22Rv1 (cell line): ENCODE measurements around the gene UNC93B1.

Experiments used
- H3K27ac ChIP-seq: fragments of 450-650 bp; 2 replicates; pipeline ENCODE4 v1.5.1; 2017
- ZFX ChIP-seq: fragments of 450-650 bp; IDR thresholded peaks from 2 replicates; pipeline ENCODE4 v1.6.1; 2017; ENCODE audit warnings: antibody characterized with exemption, borderline replicate concordance
- TF ChIP-seq, protein P1 (sequence below): fragments of 450-650 bp; IDR thresholded peaks from 2 replicates; pipeline ENCODE4 v1.5.1; 2017; ENCODE audit warnings: mild to moderate bottlenecking

The UNC93B1 gene

DNA sequence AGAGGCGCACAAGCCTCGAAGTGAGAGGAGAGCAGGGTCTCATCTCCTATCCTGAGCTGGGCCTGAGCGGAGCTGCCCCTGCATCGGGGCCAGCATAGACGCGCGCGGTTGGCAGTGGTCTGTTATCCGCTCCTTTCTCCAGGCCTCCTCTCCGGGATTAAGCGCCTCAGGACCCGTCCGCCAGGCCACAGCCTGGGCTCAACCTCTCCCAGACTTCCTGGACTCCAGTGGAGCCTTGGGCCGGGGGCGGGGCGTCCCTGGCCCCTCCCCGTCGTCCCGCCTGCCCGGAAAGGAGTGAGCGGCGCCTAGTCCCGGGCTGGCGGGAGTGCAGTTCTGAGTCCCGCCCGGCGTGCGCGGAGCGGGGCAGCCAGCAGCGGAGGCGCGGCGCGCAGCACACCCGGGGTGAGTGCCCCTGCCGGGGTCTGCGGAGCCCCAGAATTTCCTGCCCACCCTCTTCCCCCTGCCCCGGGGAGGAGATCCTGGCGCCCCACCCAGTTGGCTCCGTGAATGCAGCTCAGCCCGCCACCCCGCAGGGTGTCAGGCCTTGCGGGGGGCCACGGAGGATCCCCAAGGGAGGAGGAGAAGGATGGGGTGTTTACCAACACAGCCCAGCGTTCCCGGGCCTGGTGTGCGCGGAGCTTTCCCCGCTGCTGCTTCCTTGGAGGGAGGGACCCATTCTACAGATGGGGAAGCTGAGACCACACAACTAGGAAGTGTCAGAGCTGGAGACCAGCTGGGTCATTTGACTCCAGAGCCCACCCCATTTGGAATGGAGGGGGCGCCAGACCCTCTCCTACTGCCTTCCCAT is 35.0 kb upstream of the UNC93B1 start, which contains the start of gene TCIRG1:
TSS of gene TCIRG1 (plus strand) at position 308 of the 808 bp plus-strand sequence. CDS start 2,247 bp downstream, outside the sequence.
- no peak for TF ChIP-seq ZFX
- TF ChIP-seq, protein P1, sequence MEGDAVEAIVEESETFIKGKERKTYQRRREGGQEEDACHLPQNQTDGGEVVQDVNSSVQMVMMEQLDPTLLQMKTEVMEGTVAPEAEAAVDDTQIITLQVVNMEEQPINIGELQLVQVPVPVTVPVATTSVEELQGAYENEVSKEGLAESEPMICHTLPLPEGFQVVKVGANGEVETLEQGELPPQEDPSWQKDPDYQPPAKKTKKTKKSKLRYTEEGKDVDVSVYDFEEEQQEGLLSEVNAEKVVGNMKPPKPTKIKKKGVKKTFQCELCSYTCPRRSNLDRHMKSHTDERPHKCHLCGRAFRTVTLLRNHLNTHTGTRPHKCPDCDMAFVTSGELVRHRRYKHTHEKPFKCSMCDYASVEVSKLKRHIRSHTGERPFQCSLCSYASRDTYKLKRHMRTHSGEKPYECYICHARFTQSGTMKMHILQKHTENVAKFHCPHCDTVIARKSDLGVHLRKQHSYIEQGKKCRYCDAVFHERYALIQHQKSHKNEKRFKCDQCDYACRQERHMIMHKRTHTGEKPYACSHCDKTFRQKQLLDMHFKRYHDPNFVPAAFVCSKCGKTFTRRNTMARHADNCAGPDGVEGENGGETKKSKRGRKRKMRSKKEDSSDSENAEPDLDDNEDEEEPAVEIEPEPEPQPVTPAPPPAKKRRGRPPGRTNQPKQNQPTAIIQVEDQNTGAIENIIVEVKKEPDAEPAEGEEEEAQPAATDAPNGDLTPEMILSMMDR, result no peak
- H3K27ac ChIP-seq, result peak within 1 kb of the TSS; percentile 75

DNA sequence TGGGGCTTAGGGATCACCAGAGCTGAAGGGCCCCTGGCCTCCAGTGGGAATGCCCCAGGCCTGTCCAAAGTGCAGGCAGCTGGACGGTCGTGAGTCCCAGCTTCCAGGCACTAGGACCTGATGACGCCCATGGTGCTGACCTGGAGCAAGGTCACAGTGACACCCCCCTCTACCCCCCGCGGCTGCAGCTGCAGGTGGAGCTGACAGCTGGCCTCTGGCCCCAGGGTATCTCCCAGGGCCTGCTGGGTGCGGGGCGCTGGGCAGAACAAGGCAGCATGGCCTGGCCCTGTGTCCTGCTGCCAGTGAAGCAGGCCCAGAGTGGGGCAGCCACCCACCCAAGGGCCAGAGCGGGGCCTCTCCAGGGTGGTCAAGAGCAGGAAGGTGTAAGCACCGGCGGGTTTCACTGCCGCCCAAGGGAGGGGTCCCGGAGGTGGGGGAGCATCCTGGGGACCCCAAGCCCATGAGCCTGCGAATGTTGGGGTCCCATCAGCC is 34.4 kb upstream of the UNC93B1 start:
- TF ChIP-seq, protein P1, result no peak
- no peak for TF ChIP-seq ZFX
- H3K27ac ChIP-seq, result peak overlapping the region; percentile 75

DNA sequence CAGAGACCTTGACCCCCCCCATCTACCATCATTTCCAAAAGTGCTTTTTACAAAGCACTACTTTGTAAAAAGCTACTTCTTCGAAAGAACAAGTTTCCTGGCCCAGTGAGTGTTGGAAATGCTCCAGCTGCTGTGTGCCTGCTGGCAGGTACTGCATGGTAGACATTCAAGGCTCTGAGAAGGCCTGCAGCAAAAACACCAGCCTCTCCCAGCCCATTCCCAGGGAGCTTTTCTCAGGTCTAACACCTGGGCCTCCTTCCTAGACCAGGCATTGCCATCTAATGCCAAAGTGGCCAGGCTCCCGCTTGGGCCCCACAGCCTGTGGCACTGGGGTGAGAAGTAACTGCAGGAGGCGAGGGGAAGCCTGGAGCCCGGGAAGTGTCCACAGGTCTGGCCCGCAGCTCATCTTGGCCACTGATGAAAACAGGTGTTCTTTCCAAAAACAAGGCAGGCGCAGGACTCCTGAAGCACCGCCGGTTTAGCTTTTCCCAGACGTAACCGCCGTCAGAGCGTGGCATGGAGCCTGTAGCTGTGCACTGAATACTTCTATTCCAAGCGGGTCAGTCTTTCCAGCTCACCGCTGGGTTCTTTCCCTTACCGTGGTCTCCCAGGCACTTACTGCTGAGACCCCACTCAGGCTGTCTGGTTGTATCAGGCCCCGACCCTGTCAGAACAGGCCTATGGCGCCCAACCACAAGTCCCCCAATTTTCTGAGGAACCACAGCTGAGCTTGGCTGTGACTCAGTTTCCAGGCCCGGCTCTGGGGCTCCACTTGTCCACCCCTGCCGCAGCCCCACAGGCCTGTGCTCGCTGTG is 33.7 kb upstream of the UNC93B1 start:
- peak overlapping the region; percentile 75 for H3K27ac ChIP-seq

DNA sequence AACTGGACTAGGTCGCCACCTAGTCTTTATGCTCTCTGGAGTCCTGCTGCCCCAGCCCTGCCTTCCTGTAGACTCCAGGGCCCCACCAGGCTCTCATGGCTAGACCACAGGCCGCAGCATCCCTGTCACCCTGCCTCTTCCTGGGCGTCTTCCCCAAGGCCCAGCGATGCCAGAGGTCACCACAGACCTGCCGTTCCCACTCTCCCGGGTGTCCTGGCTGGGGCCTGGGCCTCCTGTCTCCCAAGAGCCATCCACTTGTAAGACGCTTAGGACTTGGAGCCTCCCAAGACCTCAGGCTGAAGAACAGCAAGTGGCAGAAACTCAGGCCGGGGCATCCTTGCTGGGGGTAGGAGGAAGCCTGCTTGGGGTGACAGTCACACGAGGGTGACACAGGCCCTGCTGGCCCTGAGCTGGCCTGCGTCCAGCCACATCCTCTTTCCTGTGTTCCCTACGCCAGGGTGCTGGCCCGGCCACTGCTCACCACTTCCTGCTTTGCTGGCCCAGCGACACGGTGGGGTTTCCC is 32.9 kb upstream of the UNC93B1 start:
- TF ChIP-seq ZFX, result no peak
- TF ChIP-seq, protein P1, result no peak
- H3K27ac ChIP-seq, result peak overlapping the region; percentile 75; the same call in 1 of the 2 replicates

More for the DNA sequence above, 33.7 kb upstream of the UNC93B1 start:
- TF ChIP-seq, protein P1, result no peak
- TF ChIP-seq ZFX, result no peak

DNA sequence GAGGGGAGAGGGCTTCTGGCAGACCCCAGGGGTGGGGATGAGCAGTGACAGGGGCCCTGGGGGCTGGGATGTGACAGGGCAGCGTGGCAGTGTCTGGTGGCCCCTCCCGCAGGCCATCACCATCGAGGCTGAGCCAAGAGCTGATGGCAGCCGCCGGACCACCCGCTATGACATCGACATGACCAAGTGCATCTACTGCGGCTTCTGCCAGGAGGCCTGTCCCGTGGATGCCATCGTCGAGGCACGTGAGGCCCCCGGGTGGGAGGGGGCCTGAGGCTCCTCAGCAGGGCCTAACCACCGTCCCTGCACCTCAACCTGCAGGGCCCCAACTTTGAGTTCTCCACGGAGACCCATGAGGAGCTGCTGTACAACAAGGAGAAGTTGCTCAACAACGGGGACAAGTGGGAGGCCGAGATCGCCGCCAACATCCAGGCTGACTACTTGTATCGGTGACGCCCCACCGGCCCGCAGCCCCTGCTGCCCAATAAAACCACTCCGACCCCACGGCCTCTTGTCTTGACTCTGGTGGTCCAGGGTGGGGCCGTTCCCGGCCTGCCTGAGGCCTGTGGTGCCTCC is 32.3 kb upstream of the UNC93B1 start:
- TF ChIP-seq ZFX, result no peak
- TF ChIP-seq, protein P1, result no peak
- peak overlapping the region; percentile 75; the same call in 1 of the 2 replicates for H3K27ac ChIP-seq

DNA sequence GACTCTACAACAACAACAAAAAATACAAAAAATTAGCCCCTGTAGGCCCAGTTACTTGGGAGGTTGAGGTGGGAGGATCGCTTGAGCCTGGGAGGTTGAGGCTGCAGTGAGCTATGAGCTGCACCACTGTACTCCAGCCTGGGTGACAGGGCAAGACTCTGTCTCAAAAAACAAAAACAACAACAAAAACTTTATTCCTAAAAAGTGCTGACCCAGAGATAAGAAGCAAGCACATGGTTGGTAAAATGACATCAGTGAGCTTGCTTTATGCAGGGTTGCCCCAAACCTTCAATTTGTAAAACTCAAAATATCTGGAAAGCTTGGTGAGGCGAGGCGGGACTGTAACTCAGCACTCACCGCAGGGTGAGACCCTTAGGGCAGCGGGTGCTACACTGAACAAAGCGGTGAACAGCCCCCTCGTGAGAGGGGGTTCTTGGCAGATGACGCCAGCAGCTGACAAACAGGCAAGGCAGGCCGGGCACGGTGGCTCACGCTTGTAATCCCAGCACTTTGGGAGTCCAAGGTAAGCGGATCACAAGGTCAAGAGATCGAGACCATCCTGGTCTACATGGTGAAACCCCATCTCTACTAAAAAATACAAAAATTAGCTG is 31.5 kb upstream of the UNC93B1 start:
- peak overlapping the region; percentile 13; the same call in 1 of the 2 replicates for H3K27ac ChIP-seq
- TF ChIP-seq, protein P1, result no peak
- no peak for TF ChIP-seq ZFX
